ENCODE measurements around the gene PCCA. TPM values are rescaled to one million over a fixed set of nuclear protein-coding genes. Genes with fewer than 3 reads are reported as not detected.

Gene PCCA
- total RNA-seq, 1 experiment from 2014 or later: 10.0 TPM

DNA sequence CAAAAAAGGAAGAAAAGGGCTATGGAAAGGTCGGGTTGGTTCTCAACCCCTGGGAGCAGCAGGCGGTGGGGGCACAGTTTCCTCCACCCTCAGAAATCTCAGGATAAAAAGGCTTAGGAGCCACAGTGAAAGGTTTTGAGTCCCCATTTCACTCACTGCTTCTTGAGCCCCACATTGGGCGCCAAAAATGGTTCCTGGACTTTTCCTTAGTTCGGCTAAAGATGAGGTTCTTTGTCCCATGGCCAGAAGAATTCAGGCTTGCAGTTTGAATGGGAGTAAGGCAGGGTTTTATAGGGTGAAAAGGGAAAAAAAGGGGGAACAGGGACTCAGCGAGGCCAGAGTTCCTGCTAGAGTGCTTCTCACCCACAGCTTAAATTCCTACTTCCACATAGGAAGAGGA is 320.2 kb downstream of the PCCA start:
- no peak for DNase-seq (ENCODE audit: low spot score)

DNA sequence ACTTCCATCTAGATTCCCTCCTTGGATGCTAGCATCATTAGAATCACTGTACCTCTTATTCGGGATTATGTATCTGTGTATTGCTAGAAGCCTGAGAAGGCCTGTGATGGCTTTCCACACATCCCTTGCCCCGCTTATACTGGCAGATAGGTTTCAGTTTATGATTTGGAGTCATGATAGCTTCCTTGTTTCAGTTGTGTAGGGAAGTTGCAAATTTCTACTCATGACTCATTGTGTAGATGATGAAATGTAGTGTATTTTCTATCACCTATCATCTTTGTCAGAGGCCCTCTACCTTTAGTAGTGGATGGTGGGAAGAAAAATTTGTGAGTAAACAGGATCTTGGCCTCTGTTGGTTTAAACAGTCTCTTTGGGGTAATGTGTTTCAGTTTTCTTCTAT is 334.5 kb downstream of the PCCA start:
- DNase-seq (ENCODE audit: low spot score): no peak

DNA sequence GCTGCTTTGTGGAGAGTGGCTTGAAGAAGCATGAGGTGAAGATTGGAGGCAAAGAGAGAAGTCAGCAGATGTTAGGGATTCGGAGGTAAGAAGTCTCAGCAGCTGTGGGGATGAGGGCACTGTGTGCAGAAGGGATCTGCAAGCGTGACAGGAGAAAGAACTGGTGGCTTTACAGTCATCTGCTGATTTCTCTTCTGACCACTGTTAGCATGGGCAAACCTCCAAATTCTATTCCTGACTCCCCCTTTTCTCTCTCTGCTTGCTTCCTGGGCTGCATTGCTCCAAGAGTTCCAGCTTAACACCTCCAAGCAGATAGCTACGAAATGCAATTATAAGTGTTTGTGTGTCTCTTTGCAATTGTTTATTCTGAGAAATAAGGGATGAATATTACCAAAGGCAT is 340.1 kb downstream of the PCCA start:
- DNase-seq (ENCODE audit: low spot score): no peak

DNA sequence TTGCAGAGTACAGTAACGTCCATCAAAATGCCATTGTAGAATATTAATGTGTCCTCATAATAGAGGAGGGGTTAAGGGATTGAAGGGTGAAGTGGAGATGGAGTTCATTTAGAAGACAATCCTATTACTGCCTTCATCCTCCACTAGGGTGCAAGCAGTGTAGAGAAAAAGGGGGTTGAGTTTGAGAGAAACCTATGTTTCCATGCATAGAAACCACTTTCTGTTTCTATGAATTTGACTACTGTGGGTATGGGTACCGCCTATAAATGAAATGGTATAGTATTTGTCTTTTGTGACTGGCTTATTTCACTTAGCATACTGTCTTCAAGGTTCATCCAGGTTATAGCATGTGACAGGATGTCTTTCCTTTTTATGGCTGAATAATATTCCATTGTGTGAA is 343.7 kb downstream of the PCCA start:
- DNase-seq (ENCODE audit: low spot score): no peak

- no peak for DNase-seq (ENCODE audit: low spot score)
Measured at GRCh38 chr13:100433475-100433874, 344.6 kb downstream of the PCCA start.

GRCh38 chr13:100434010-100434763 is 345.3 kb downstream of the PCCA start:
- DNase-seq (ENCODE audit: low spot score): peak; percentile 61

DNA sequence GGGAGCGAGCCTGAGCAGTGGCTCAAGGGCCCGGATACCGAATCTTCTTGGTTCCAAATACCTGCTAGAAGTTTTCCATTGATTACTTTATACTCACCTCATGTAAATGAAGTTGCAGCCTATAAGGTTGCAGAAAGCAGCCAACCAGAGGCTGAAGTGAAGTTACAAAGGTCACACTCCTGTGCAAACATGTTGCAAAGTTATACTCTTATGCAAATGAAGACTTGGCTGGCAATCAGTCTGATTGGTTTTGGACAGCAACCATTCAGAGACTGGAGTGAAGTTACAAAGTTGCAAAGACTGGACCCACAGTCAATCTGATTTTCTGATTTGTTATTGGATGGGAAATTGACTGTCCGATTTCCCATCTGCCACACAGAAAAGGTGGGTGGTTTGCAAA is 347.2 kb downstream of the PCCA start:
- no peak for DNase-seq (ENCODE audit: low spot score)

DNA sequence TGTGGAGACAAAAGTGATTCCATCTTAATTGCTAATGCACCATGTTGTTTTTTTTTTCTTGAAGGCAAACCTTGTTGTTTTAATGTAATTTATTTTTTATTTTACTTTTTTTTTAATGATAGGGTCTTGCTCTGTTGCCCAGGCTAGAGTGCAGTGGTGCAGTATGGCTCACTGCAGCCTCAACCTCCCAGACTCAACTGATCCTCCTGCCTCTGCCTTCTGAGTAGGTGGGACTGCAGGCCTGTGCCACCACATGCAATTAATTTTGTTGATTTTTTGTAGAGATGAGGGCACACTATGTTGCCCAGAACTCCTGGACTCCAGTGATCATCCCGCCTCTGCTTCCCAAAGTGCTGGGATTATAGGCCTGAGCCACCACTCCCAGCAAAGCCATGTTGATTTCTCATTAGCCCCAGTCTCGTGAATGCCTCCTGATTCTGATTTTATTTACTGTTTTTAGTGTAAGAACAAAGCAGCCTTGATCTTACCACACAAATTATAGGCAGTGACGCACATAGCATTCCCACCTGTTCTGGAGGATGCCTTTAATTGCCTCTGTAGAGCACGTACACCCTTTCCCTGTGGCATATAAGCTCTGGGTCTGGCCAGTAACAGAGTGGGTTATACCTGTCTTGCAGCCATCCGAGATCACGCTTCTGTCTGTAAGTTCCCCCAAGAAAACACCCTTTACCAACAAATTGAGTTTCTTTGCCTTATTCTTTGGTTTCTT is 349.3 kb downstream of the PCCA start:
- no peak for DNase-seq (ENCODE audit: low spot score)

DNA sequence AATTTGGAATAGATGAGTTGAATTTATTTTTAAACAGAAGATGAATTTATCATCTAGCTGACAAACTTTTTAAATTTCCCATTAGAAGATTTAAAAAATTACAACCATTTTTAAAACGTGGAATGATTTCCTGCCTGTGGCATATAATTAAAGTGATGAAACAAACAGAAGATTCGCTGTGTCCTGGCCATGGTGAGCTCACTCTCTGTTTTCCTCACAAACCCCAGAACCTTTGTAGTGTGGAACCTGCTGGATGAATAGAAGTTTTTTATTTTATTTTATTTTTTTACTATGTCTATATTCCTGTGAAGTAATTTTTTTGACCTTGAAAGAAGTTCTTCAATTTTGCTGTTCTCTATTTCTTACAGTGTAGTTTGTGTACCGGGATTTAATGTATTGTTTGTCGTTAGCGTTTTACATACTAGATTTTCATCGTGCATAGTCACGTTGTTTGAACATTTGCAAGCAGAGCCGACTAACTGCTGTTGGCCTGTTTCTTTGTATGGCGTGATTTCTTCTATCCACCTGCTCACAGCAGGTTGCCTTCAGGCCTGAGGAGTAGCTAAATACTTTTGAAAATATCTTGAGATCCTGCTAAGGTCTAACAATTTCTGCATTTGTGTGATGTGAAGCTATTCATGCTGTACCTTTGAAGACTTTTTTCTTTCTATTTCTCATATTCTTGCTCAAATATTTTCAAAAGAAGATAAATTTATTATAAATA is 350.5 kb downstream of the PCCA start:
- DNase-seq (ENCODE audit: low spot score): no peak

GRCh38 chr13:100440751-100441425 is 352.0 kb downstream of the PCCA start:
- no peak for DNase-seq (ENCODE audit: low spot score)

DNA sequence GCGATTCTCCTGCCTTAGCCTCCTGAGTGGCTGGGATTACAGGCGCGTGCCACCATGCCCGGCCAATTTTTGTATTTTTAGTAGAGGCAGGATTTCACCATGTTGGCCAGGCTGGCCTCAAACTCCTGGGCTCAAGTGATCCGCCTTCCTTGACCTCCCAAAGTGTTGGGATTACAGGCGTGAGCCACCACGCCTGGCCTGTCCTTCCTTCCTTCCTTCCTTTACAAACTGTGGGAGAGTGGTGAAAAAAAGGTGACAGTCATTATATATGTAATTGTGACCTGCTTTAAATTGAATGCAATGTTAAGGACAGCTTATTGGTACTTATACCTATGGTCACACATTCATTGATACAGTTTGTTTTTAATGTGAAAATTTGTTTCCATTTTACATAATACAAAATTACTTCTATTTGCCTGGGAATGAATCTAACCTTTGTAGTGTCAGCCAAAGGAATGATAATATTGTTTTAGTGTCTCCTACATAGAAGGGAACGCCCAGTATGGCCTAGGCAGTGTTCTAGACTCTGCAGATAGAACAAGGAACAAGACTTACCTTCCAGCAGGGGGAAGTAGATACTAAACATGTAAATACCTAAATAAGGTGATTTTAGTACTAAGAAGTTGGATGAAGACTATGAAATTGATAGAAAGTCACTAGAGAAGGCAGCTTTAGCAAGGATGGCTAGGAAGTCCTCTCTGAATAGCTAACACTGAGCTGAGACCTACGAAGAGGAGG is 353.4 kb downstream of the PCCA start:
- DNase-seq (ENCODE audit: low spot score): no peak

DNA sequence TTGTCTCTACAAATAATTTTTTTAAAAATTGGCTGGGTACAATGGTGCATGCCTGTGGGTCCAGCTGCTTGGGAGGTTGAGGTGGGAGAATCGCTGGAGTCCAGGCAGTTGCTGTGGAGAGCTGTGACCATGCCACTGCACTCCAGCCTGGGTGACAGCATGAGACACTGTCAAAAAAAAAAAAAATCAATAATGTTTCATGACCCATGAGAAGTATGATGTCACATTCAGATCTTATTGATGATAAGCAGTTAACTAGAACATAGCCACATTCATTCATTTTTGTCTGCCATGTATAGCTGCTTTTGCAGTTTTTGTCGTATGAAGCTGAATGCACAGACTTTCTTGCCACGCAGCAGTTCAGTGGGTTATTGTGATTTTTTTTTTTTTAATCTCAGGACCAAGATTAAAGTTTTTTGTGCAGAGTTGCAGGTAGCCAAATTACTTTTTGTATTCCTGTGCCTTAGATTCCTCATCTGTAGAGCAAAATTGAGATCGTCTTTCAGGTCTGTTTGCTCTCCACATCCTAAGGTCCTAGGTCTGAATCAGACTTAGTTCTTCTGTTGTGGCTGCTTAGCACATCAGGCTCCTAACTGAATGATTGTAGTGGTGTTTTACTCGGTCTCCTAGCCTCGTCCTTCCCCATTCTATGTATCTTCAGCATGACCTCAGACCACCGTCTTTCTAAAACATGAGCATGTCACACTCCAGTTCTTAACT is 354.5 kb downstream of the PCCA start:
- DNase-seq (ENCODE audit: low spot score): peak; percentile 16

- no peak for DNase-seq (ENCODE audit: low spot score)
Measured at GRCh38 chr13:100443998-100444328, 355.1 kb downstream of the PCCA start.

GRCh38 chr13:100447831-100448230 is 358.9 kb downstream of the PCCA start:
- no peak for DNase-seq (ENCODE audit: low spot score)

- no peak for DNase-seq (ENCODE audit: low spot score)
Measured at GRCh38 chr13:100451923-100452322, 363.0 kb downstream of the PCCA start.

- DNase-seq (ENCODE audit: low spot score): peak; percentile 78
Measured at GRCh38 chr13:100454876-100455275, 366.0 kb downstream of the PCCA start.

DNA sequence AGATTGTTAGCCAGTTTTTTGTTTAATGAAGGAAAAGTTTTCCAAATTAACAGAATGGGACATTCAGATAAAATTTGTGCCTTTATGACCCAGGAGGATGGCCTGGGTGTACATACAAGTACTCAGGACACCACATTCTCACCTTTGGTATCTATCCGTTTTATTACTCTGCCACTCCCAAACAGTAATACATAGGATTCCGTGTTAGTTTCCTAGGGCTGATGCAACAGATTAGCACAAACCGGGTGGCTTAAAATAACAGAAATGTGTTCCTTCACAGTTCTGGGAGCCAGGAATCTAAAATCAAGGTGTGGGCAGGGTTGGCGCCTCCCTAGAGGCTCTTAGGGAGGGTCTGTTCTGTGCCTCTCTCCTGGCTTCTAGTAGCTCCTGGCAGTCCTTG is 369.8 kb downstream of the PCCA start:
- no peak for DNase-seq (ENCODE audit: low spot score)

DNA sequence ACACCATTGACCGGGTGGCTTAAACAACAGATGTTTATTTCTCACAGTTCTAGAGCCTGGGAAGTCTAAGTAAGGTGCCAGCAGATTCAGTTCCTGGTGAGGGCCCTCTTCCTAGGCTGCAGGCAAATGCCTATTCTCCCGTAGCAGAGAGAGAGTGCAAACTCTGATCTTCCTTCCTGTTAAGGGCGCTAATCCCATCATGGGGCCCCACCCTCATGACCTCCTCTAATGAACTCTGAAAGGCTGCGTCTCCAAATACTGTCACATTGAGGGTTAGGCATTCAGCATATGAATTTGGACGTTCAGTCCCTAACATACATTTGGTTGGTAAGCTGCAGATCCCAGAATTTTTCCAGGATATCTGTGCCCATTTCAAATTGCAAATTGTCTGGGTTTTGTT is 370.9 kb downstream of the PCCA start:
- DNase-seq (ENCODE audit: low spot score): no peak

DNA sequence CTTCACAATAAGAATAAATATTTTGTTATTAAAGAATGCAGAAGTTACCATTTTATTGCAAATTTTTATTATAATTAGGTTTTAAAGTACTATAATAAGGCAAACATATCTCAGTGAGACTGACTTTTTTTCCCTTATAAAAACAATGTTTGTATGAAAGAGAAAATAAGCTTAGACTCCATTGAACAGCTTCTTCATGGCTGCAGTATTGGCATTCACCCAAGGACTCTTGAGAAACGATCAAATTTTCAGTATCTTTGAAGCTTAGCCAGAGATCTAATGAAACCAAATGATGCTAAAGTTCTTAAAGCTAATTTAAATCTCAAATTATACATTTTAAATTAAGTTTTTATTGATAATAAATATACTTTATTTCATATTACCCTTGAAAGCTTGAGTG is 371.4 kb downstream of the PCCA start:
- DNase-seq (ENCODE audit: low spot score): no peak

- DNase-seq (ENCODE audit: low spot score): no peak
Measured at GRCh38 chr13:100460791-100461190, 371.9 kb downstream of the PCCA start.
